IMR-90 (cell line): ENCODE measurements around the gene ORAI1. TPM values are rescaled to one million over a fixed set of nuclear protein-coding genes. Genes with fewer than 3 reads are reported as not detected.

ENCODE experiments used
- ATAC-seq: fragments of 200-7000 bp; cut with Tn5 transposase; 2 replicates; pipeline ENCODE4 v1.9.1; 2020; ENCODE audit warnings: low read depth, mild to moderate bottlenecking, moderate library complexity
- BruUV-seq: library from RNA; stranded (reverse); fragments of 400-500 nt; replicated peaks from 2 replicates; lab custom pipeline; 2021; lab: Mats Ljungman, UMichigan
- CTCF ChIA-PET: fragments of 300-600 bp; formaldehyde crosslinking; extraction: SDS; loops from one replicate; lab custom pipeline; 2021; ENCODE audit warnings: antibody characterized with exemption; lab: Yijun Ruan, JAX
- POLR2A ChIA-PET: fragments of 300-600 bp; sonication (Branson Sonifier 250); formaldehyde crosslinking; loops from one replicate; lab custom pipeline; 2022; ENCODE audit warnings: antibody characterized with exemption; ENCODE audit not compliant: unreplicated experiment; lab: Charles Lee
- DNase-seq: peaks from one replicate; pipeline ENCODE4 v3.0.0; 2013
- H2AFZ ChIP-seq: replicated peaks from 2 replicates; pipeline ENCODE3; 2013; ENCODE audit warnings: low read length, mild to moderate bottlenecking; ENCODE audit not compliant: poor library complexity
- H2AK5ac ChIP-seq: 2 replicates; pipeline ENCODE4 v1.6.1; 2013; ENCODE audit warnings: low read depth, low read length, inconsistent platforms
- H2AK9ac ChIP-seq: replicated peaks from 2 replicates; pipeline ENCODE3; 2013; ENCODE audit warnings: mild to moderate bottlenecking, low read depth, low read length, moderate library complexity; ENCODE audit not compliant: poor library complexity
- H2BK120ac ChIP-seq: 2 replicates; pipeline ENCODE4 v1.6.1; 2013; ENCODE audit warnings: low read depth, low read length, inconsistent platforms
- H2BK15ac ChIP-seq: 3 replicates; pipeline ENCODE4 v1.6.1; 2013; ENCODE audit warnings: low read depth, low read length, inconsistent platforms
- H2BK20ac ChIP-seq: 2 replicates; pipeline ENCODE4 v1.6.1; 2013; ENCODE audit warnings: low read depth, mild to moderate bottlenecking, inconsistent platforms, low read length, moderate library complexity
- H2BK5ac ChIP-seq: 2 replicates; pipeline ENCODE4 v1.6.1; 2013; ENCODE audit warnings: mild to moderate bottlenecking, low read depth, low read length, inconsistent platforms; ENCODE audit not compliant: poor library complexity, severe bottlenecking
- H3K14ac ChIP-seq: replicated peaks from 2 replicates; pipeline ENCODE4 v1.6.1; 2013; ENCODE audit warnings: low read depth, low read length, inconsistent platforms
- H3K18ac ChIP-seq: 2 replicates; pipeline ENCODE4 v1.6.1; 2013; ENCODE audit warnings: low read depth, low read length, control low read depth
- H3K23ac ChIP-seq: 2 replicates; pipeline ENCODE4 v1.6.1; 2013; ENCODE audit warnings: low read depth, low read length, inconsistent platforms
- H3K27ac ChIP-seq: 2 replicates; pipeline ENCODE4 v1.5.1; 2013; ENCODE audit warnings: mild to moderate bottlenecking, control low read depth, low read length; ENCODE audit not compliant: insufficient read depth
- H3K27me3 ChIP-seq: 2 replicates; pipeline ENCODE4 v1.6.1; 2013; ENCODE audit warnings: low read length; ENCODE audit not compliant: control insufficient read depth, insufficient read depth
- H3K36me3 ChIP-seq: 2 replicates; pipeline ENCODE4 v1.6.1; 2013; ENCODE audit warnings: low read length, mixed read lengths; ENCODE audit not compliant: control insufficient read depth, insufficient read depth
- H3K4ac ChIP-seq: 2 replicates; pipeline ENCODE4 v1.6.1; 2013; ENCODE audit warnings: low read depth, low read length, inconsistent platforms
- H3K4me1 ChIP-seq: 2 replicates; pipeline ENCODE4 v1.6.1; 2013; ENCODE audit warnings: low read length, mixed read lengths; ENCODE audit not compliant: control insufficient read depth, insufficient read depth
- H3K4me2 ChIP-seq: 2 replicates; pipeline ENCODE4 v1.6.1; 2013; ENCODE audit warnings: low read depth, mild to moderate bottlenecking, control low read depth, low read length, moderate library complexity
- H3K4me3 ChIP-seq: 2 replicates; pipeline ENCODE4 v1.5.1; 2013; ENCODE audit warnings: low read depth, mild to moderate bottlenecking, control low read depth, low read length, moderate library complexity; ENCODE audit not compliant: insufficient read depth
- H3K56ac ChIP-seq: 2 replicates; pipeline ENCODE4 v1.6.1; 2013; ENCODE audit warnings: low read length, inconsistent platforms; ENCODE audit not compliant: insufficient read depth; ENCODE audit errors: extremely low read depth
- H3K79me1 ChIP-seq, 2 experiments: 2 replicates each; pipeline ENCODE4 v1.6.1; 2013; ENCODE audit warnings: low read length in 2 of 2, inconsistent platforms in 1 of 2, low read depth in 1 of 2
- H3K9ac ChIP-seq: 2 replicates; pipeline ENCODE4 v1.6.1; 2013; ENCODE audit warnings: low read depth, low read length, control low read depth
- H3K9me1 ChIP-seq: 2 replicates; pipeline ENCODE4 v1.6.1; 2013; ENCODE audit warnings: low read length, inconsistent platforms; ENCODE audit not compliant: insufficient read depth
- H3K9me3 ChIP-seq: 2 replicates; pipeline ENCODE4 v1.6.1; 2013; ENCODE audit warnings: low read length; ENCODE audit not compliant: control insufficient read depth, insufficient read depth
- H4K20me1 ChIP-seq: 2 replicates; pipeline ENCODE4 v1.6.1; 2013; ENCODE audit warnings: low read length, inconsistent platforms; ENCODE audit not compliant: insufficient read depth
- H4K5ac ChIP-seq: 2 replicates; pipeline ENCODE4 v1.6.1; 2013; ENCODE audit warnings: mild to moderate bottlenecking, low read depth, low read length, control low read depth
- H4K8ac ChIP-seq, 2 experiments: 2 replicates each; pipeline ENCODE4 v1.6.1; 2013; ENCODE audit warnings: low read depth in 2 of 2, low read length in 2 of 2, control low read depth in 1 of 2, inconsistent platforms in 1 of 2
- H4K91ac ChIP-seq: 2 replicates; pipeline ENCODE4 v1.6.1; 2013; ENCODE audit warnings: low read depth, low read length, inconsistent platforms; ENCODE audit not compliant: insufficient read depth
- BHLHE40 ChIP-seq: fragments of 150-350 bp; IDR thresholded peaks from 2 replicates; pipeline ENCODE4 v1.6.1; 2016; ENCODE audit warnings: mild to moderate bottlenecking, low read depth, low read length
- CEBPB ChIP-seq: IDR thresholded peaks from 2 replicates; pipeline ENCODE4 v1.6.1; 2012; ENCODE audit warnings: low read depth, low read length, improper control_type of control experiment
- CHD1 ChIP-seq: IDR thresholded peaks from 2 replicates; pipeline ENCODE4 v1.6.1; 2012; ENCODE audit warnings: low read depth, low read length, improper control_type of control experiment
- FOS ChIP-seq: fragments of 150-350 bp; IDR thresholded peaks from 2 replicates; pipeline ENCODE4 v1.6.1; 2016; ENCODE audit warnings: low read depth, low read length
- MAFK ChIP-seq: IDR thresholded peaks from 2 replicates; pipeline ENCODE4 v1.6.1; 2012; ENCODE audit warnings: low read depth, low read length, improper control_type of control experiment
- MAZ ChIP-seq: IDR thresholded peaks from 2 replicates; pipeline ENCODE4 v1.6.1; 2012; ENCODE audit warnings: low read depth, mild to moderate bottlenecking, low read length, improper control_type of control experiment, moderate library complexity, borderline replicate concordance
- MXI1 ChIP-seq: IDR thresholded peaks from 2 replicates; pipeline ENCODE4 v1.6.1; 2012; ENCODE audit warnings: low read depth, mild to moderate bottlenecking, low read length, moderate library complexity, borderline replicate concordance
- NFE2L2 ChIP-seq: fragments of 150-350 bp; IDR thresholded peaks from 2 replicates; pipeline ENCODE4 v1.6.1; 2016; ENCODE audit warnings: low read depth, mild to moderate bottlenecking, low read length
- POLR2A ChIP-seq: IDR thresholded peaks from 2 replicates; pipeline ENCODE4 v1.6.1; 2012; ENCODE audit warnings: mild to moderate bottlenecking, low read depth, low read length
- RAD21 ChIP-seq: IDR thresholded peaks from 2 replicates; pipeline ENCODE4 v1.6.1; 2012; ENCODE audit warnings: low read length, improper control_type of control experiment
- RCOR1 ChIP-seq: IDR thresholded peaks from 2 replicates; pipeline ENCODE4 v1.6.1; 2012; ENCODE audit warnings: mild to moderate bottlenecking, low read length, improper control_type of control experiment; ENCODE audit not compliant: insufficient replicate concordance
- RFX5 ChIP-seq: IDR thresholded peaks from 2 replicates; pipeline ENCODE4 v1.8.0; 2012; ENCODE audit warnings: low read depth, mild to moderate bottlenecking, low read length, moderate library complexity
- SMC3 ChIP-seq: fragments of 150-350 bp; IDR thresholded peaks from 2 replicates; pipeline ENCODE4 v1.6.1; 2016; ENCODE audit warnings: low read depth, mild to moderate bottlenecking, antibody characterized with exemption, low read length, moderate library complexity
- WGBS, 2 experiments: methylation state at CpG; one replicate each; pipeline versions ENCODE4 v1.1.5 to v1.1.7; 2013; ENCODE audit warnings: missing lambda C conversion rate in 2 of 2; ENCODE audit not compliant: insufficient read length in 1 of 2; ENCODE audit errors: extremely low coverage in 2 of 2; 5-methylcytosine and 5-hydroxymethylcytosine counted together
- dilution Hi-C: fragments of 300-500 bp; cut with HindIII; formaldehyde crosslinking; loops from one replicate; pipeline ENCODE4 v1.14.3; 2018; ENCODE audit warnings: low sequenced_read_pairs; ENCODE audit not compliant: unreplicated experiment
- in situ Hi-C: fragments of 300-500 bp; cut with MboI; formaldehyde crosslinking; loops from 3 replicates; pipeline ENCODE4 v1.14.3; 2019; ENCODE audit warnings: low sequenced_read_pairs, inconsistent platforms, mixed read lengths
- intact Hi-C: fragments of 100-400 bp; cut with micrococcal nuclease; formaldehyde crosslinking; loops from 2 replicates; pipeline ENCODE4 v1.10.0; 2022
- polyA plus RNA-seq, 3 experiments: library from polyadenylated mRNA; depleted of rRNA; stranded (reverse); fragments of >200 nt; gene quantifications; 2 replicates each; pipeline ENCODE4 v1.2.3, GENCODE V29; 2012; ENCODE audit warnings: low replicate concordance in 1 of 3
- total RNA-seq: library from RNA; depleted of rRNA; stranded (reverse); fragments of >200 nt; gene quantifications from 2 replicates; pipeline ENCODE4 v1.2.3, GENCODE V29; 2012
- TF ChIP-seq, protein P1 (sequence below): fragments of 150-350 bp; IDR thresholded peaks from 2 replicates; pipeline ENCODE4 v1.6.1; 2017; ENCODE audit warnings: mild to moderate bottlenecking, antibody characterized with exemption, low read length, low read depth
- TF ChIP-seq, protein P2 (sequence below): fragments of 150-350 bp; IDR thresholded peaks from 2 replicates; pipeline ENCODE4 v1.6.1; 2016; ENCODE audit warnings: low read depth, mild to moderate bottlenecking, low read length, moderate library complexity, borderline replicate concordance

The ORAI1 gene
- total and polyA plus RNA-seq, 2 of the 4 experiments (the other 2 are of a cell fraction) = 3.9 to 22.7 TPM

DNA sequence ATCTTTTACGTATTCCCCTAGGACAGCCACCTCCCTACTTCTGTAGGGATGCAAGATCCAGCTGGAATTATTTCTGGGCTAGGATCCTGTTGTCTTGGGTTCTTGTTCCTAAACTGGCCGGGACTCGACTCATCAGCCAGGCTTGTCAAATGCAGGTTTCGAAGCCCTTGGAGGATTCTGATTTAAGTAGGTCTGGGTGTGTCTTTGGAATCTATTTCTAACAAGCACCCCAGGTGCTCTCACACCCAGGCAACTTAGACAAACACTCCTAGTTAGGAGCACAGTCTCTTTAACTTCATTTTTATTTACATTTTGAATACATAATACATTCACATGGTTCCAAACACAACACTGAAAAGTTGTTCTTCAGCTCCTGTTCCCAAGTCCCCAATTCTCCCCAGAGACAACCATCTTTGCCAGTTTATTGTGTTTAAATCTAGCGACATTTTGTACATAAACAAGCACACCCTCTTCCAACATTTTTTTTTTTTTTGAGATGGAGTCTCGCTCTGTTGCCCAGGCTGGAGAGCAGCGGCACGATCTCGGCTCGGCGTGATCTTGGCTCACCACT is 22.2 kb downstream of the ORAI1 start:
- ATAC-seq (no peak), DNase-seq (no peak)
- no peak overlapping the region for H3K14ac ChIP-seq
- TF ChIP-seq NFE2L2 (no peak), RAD21 (no peak), RCOR1 (no peak), MXI1 (no peak), POLR2A (no peak), CEBPB (no peak), RFX5 (no peak), MAZ (no peak), MAFK (no peak), SMC3 (no peak), FOS (no peak), CHD1 (no peak), BHLHE40 (no peak)
- TF ChIP-seq, protein P1, sequence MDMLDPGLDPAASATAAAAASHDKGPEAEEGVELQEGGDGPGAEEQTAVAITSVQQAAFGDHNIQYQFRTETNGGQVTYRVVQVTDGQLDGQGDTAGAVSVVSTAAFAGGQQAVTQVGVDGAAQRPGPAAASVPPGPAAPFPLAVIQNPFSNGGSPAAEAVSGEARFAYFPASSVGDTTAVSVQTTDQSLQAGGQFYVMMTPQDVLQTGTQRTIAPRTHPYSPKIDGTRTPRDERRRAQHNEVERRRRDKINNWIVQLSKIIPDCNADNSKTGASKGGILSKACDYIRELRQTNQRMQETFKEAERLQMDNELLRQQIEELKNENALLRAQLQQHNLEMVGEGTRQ = no peak
- TF ChIP-seq, protein P2, sequence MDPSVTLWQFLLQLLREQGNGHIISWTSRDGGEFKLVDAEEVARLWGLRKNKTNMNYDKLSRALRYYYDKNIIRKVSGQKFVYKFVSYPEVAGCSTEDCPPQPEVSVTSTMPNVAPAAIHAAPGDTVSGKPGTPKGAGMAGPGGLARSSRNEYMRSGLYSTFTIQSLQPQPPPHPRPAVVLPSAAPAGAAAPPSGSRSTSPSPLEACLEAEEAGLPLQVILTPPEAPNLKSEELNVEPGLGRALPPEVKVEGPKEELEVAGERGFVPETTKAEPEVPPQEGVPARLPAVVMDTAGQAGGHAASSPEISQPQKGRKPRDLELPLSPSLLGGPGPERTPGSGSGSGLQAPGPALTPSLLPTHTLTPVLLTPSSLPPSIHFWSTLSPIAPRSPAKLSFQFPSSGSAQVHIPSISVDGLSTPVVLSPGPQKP = no peak
- no peaks in the 10 kb centered on the region for H3K27me3 ChIP-seq
- no peak overlapping the region for H2AK9ac ChIP-seq
- no peak overlapping the region for H2BK120ac ChIP-seq
- H2BK20ac ChIP-seq = no peak overlapping the region
- H4K20me1 ChIP-seq = no peaks in the 10 kb centered on the region
- POLR2A ChIA-PET = interaction anchor here (0.7 kb wide), 1 partner anchor 157 kb away, joined by 19 read pairs; no protein-coding TSS in a partner anchor
- no peaks in the 10 kb centered on the region for H3K36me3 ChIP-seq
- no peak overlapping the region for H3K27ac ChIP-seq
- H3K56ac ChIP-seq = no peak overlapping the region
- H3K4ac ChIP-seq = no peak overlapping the region
- no peaks in the 10 kb centered on the region for H3K4me1 ChIP-seq
- H3K9me3 ChIP-seq = no peaks in the 10 kb centered on the region
- no peak overlapping the region for H2AFZ ChIP-seq
- H2BK15ac ChIP-seq = no peak overlapping the region
- dilution Hi-C loops (no loop called here), in situ Hi-C loops (no loop called here), intact Hi-C loops (no loop called here)
- peaks cover 0 to 4% of the 10 kb centered on the region in 2 experiments; a peak in 1 of 4 replicates for H3K79me1 ChIP-seq
- H3K4me2 ChIP-seq = no peak overlapping the region
- no peak overlapping the region for H2BK5ac ChIP-seq
- no peak overlapping the region for H4K8ac ChIP-seq
- no peak overlapping the region for H4K91ac ChIP-seq
- H3K9ac ChIP-seq = no peak overlapping the region
- 0 out of 2 replicates have a peak, but pooled peaks cover 3% of the 10 kb centered on the region for H3K9me1 ChIP-seq
- no peak overlapping the region for H2AK5ac ChIP-seq
- BruUV-seq = no TSS peak
- CTCF ChIA-PET = no interaction called here
- no peak overlapping the region for H3K4me3 ChIP-seq
- H3K23ac ChIP-seq = no peak overlapping the region
- no peak overlapping the region for H4K5ac ChIP-seq
- WGBS, 2 experiments = no CpG with 5 or more reads among the region's 11 CpGs
- no peak overlapping the region for H3K18ac ChIP-seq
